Nephron (organoid): Measurements from ENCODE around the gene OR6Y1.
A peak's percentile ranks its signal among the peaks of the same experiment; 100 is the strongest.

Experiments
- H3K27ac Mint-ChIP-seq, 3 experiments: 2 replicates each; pipeline ENCODE4 v1.8.0; 2020; ENCODE audit warnings: mixed read lengths in 3 of 3, mild to moderate bottlenecking in 2 of 3, moderate library complexity in 1 of 3
- H3K27me3 Mint-ChIP-seq: 2 replicates; pipeline ENCODE4 v1.8.0; 2021; ENCODE audit warnings: low read depth, mild to moderate bottlenecking, moderate library complexity, mixed read lengths
- H3K36me3 Mint-ChIP-seq: 2 replicates; pipeline ENCODE4 v1.8.0; 2020; ENCODE audit warnings: low read depth, mixed read lengths
- H3K4me1 Mint-ChIP-seq: 2 replicates; pipeline ENCODE4 v1.8.0; 2020; ENCODE audit warnings: mixed read lengths
- H3K4me3 Mint-ChIP-seq, 3 experiments: 2 replicates each; pipeline ENCODE4 v1.8.0; 2020; ENCODE audit warnings: mild to moderate bottlenecking in 3 of 3, mixed read lengths in 3 of 3, moderate library complexity in 2 of 3
- H3K9me3 Mint-ChIP-seq: 2 replicates; pipeline ENCODE4 v1.8.0; 2020; ENCODE audit warnings: mixed read lengths
- CTCF ChIP-seq, 3 experiments: fragments of 200-600 bp; sonication (generic); IDR thresholded peaks; one replicate each; pipeline ENCODE4 v1.5.0; 2021; ENCODE audit warnings: antibody characterized with exemption in 3 of 3; ENCODE audit not compliant: unreplicated experiment in 3 of 3

Gene OR6Y1

GRCh38 chr1:158547533-158547932 is 6.7 kb downstream of the OR6Y1 start:
- no peak for TF ChIP-seq CTCF (IDR thresholded peaks at IDR 0.05; ENCODE audit: unreplicated experiment in 3 of 3)

GRCh38 chr1:158537609-158538008 is 16.6 kb downstream of the OR6Y1 start:
- Mint-ChIP-seq H3K27me3 (no peaks in the 10 kb centered on the region), H3K27ac (peak overlapping the region in 1 of 3 experiments; percentile 4), H3K36me3 (no peaks in the 10 kb centered on the region), H3K4me3 (no peak overlapping the region), H3K9me3 (no peaks in the 10 kb centered on the region), H3K4me1 (peaks cover 8% of the 10 kb centered on the region)
- no peak for TF ChIP-seq CTCF (IDR thresholded peaks at IDR 0.05; ENCODE audit: unreplicated experiment in 3 of 3)

More at GRCh38 chr1:158547533-158547932, 6.7 kb downstream of the OR6Y1 start:
- H3K27ac Mint-ChIP-seq = peak overlapping the region in 1 of 3 experiments; percentile 12
- no peaks in the 10 kb centered on the region for H3K36me3 Mint-ChIP-seq
- H3K4me1 Mint-ChIP-seq = peaks cover 7% of the 10 kb centered on the region
- no peaks in the 10 kb centered on the region for H3K9me3 Mint-ChIP-seq
- H3K27me3 Mint-ChIP-seq = no peaks in the 10 kb centered on the region
- no peak overlapping the region for H3K4me3 Mint-ChIP-seq

- Mint-ChIP-seq H3K4me1 (peaks cover 8% of the 10 kb centered on the region), H3K36me3 (no peaks in the 10 kb centered on the region), H3K27me3 (no peaks in the 10 kb centered on the region), H3K27ac (peak overlapping the region in 2 of 3 experiments; percentile 2 to 77), H3K9me3 (peaks cover 6% of the 10 kb centered on the region), H3K4me3 (no peak overlapping the region)
- no peak for TF ChIP-seq CTCF (IDR thresholded peaks at IDR 0.05; ENCODE audit: unreplicated experiment in 3 of 3)
Measured at GRCh38 chr1:158534496-158534895, 19.7 kb downstream of the OR6Y1 start.

- Mint-ChIP-seq H3K27ac (no peak overlapping the region), H3K4me3 (no peak overlapping the region), H3K36me3 (no peaks in the 10 kb centered on the region), H3K27me3 (no peaks in the 10 kb centered on the region), H3K9me3 (peaks cover 41% of the 10 kb centered on the region), H3K4me1 (no peaks in the 10 kb centered on the region)
- no peak for TF ChIP-seq CTCF (IDR thresholded peaks at IDR 0.05; ENCODE audit: unreplicated experiment in 3 of 3)
Measured at GRCh38 chr1:158527190-158527815, 26.9 kb downstream of the OR6Y1 start.

GRCh38 chr1:158521666-158522058 is 32.5 kb downstream of the OR6Y1 start:
- peaks cover 8% of the 10 kb centered on the region for H3K4me1 Mint-ChIP-seq
- H3K27ac Mint-ChIP-seq = no peak overlapping the region
- no peaks in the 10 kb centered on the region for H3K36me3 Mint-ChIP-seq
- no peaks in the 10 kb centered on the region for H3K27me3 Mint-ChIP-seq
- H3K9me3 Mint-ChIP-seq = peaks cover 18% of the 10 kb centered on the region
- no peak for TF ChIP-seq CTCF (IDR thresholded peaks at IDR 0.05; ENCODE audit: unreplicated experiment in 3 of 3)
- H3K4me3 Mint-ChIP-seq = no peak overlapping the region
